Neuron (in vitro differentiated cells): ENCODE data around the gene DENND5B.

Source experiments
- H2AFZ ChIP-seq: one replicate; pipeline ENCODE4 v1.6.1; 2013; ENCODE audit warnings: low read depth, mild to moderate bottlenecking, inconsistent platforms, low read length, moderate library complexity
- H3K27me3 ChIP-seq: one replicate; pipeline ENCODE4 v1.6.1; 2013; ENCODE audit warnings: low read length; ENCODE audit not compliant: insufficient read depth
- H3K36me3 ChIP-seq: one replicate; pipeline ENCODE4 v1.6.1; 2013; ENCODE audit warnings: low read length; ENCODE audit not compliant: insufficient read depth
- H3K4me1 ChIP-seq: one replicate; pipeline ENCODE4 v1.6.1; 2013; ENCODE audit warnings: low read length; ENCODE audit not compliant: insufficient read depth
- H3K4me3 ChIP-seq: 2 replicates; pipeline ENCODE4 v1.5.1; 2013; ENCODE audit warnings: mild to moderate bottlenecking, low read length, moderate library complexity
- H3K9me3 ChIP-seq: one replicate; pipeline ENCODE4 v1.6.1; 2013; ENCODE audit warnings: low read length

The DENND5B gene

GRCh38 chr12:31525496-31526157 lies 65.3 kb downstream of the DENND5B start:
- no peaks in the 10 kb centered on the region for H3K27me3 ChIP-seq
- H3K4me3 ChIP-seq, result no peak overlapping the region
- H3K4me1 ChIP-seq, result peaks cover 6% of the 10 kb centered on the region
- H2AFZ ChIP-seq, result no peak overlapping the region
- no peaks in the 10 kb centered on the region for H3K9me3 ChIP-seq
- H3K36me3 ChIP-seq, result peaks cover 7% of the 10 kb centered on the region

- Histone ChIP-seq H3K27me3 (no peaks in the 10 kb centered on the region), H3K36me3 (peaks cover 7% of the 10 kb centered on the region), H3K9me3 (no peaks in the 10 kb centered on the region), H3K4me3 (no peak overlapping the region), H2AFZ (no peak overlapping the region), H3K4me1 (peaks cover 10% of the 10 kb centered on the region)
These were observed 66.0 kb downstream of the DENND5B start for GRCh38 chr12:31524791-31525495.

- Histone ChIP-seq H3K4me1 (peaks cover 25% of the 10 kb centered on the region), H3K27me3 (no peaks in the 10 kb centered on the region), H3K36me3 (peaks cover 7% of the 10 kb centered on the region), H3K9me3 (no peaks in the 10 kb centered on the region), H3K4me3 (no peak overlapping the region), H2AFZ (no peak overlapping the region)
These were observed 67.6 kb downstream of the DENND5B start for GRCh38 chr12:31523306-31523705.

- Histone ChIP-seq H3K27me3 (no peaks in the 10 kb centered on the region), H3K4me1 (peaks cover 32% of the 10 kb centered on the region), H3K9me3 (no peaks in the 10 kb centered on the region), H2AFZ (no peak overlapping the region), H3K4me3 (no peak overlapping the region), H3K36me3 (peaks cover 3% of the 10 kb centered on the region)
These were observed 68.3 kb downstream of the DENND5B start for GRCh38 chr12:31522607-31523006.

- H3K4me3 ChIP-seq, result no peak overlapping the region
- peaks cover 38% of the 10 kb centered on the region for H3K4me1 ChIP-seq
- H3K27me3 ChIP-seq, result no peaks in the 10 kb centered on the region
- H3K9me3 ChIP-seq, result no peaks in the 10 kb centered on the region
- no peak overlapping the region for H2AFZ ChIP-seq
- peaks cover 1% of the 10 kb centered on the region for H3K36me3 ChIP-seq
These were observed 69.0 kb downstream of the DENND5B start for GRCh38 chr12:31521964-31522363.

- Histone ChIP-seq H3K9me3 (no peaks in the 10 kb centered on the region), H3K36me3 (no peaks in the 10 kb centered on the region), H2AFZ (no peak overlapping the region), H3K4me1 (peaks cover 38% of the 10 kb centered on the region), H3K27me3 (no peaks in the 10 kb centered on the region), H3K4me3 (no peak overlapping the region)
These were observed 71.4 kb downstream of the DENND5B start for GRCh38 chr12:31519511-31519910.

GRCh38 chr12:31518680-31519227 lies 72.2 kb downstream of the DENND5B start:
- Histone ChIP-seq H3K4me3 (peak overlapping the region; percentile 13), H2AFZ (no peak overlapping the region), H3K4me1 (peaks cover 34% of the 10 kb centered on the region), H3K27me3 (no peaks in the 10 kb centered on the region), H3K36me3 (no peaks in the 10 kb centered on the region), H3K9me3 (no peaks in the 10 kb centered on the region)

GRCh38 chr12:31517994-31518393 lies 72.9 kb downstream of the DENND5B start:
- Histone ChIP-seq H3K9me3 (no peaks in the 10 kb centered on the region), H3K4me3 (no peak overlapping the region), H3K27me3 (no peaks in the 10 kb centered on the region), H2AFZ (no peak overlapping the region), H3K36me3 (no peaks in the 10 kb centered on the region), H3K4me1 (peaks cover 31% of the 10 kb centered on the region)

GRCh38 chr12:31516702-31517101 lies 74.2 kb downstream of the DENND5B start:
- Histone ChIP-seq H3K36me3 (no peaks in the 10 kb centered on the region), H2AFZ (no peak overlapping the region), H3K4me1 (peaks cover 31% of the 10 kb centered on the region), H3K4me3 (no peak overlapping the region), H3K9me3 (no peaks in the 10 kb centered on the region), H3K27me3 (no peaks in the 10 kb centered on the region)

GRCh38 chr12:31514912-31515311 lies 76.0 kb downstream of the DENND5B start:
- H3K27me3 ChIP-seq, result no peaks in the 10 kb centered on the region

GRCh38 chr12:31510034-31510433 lies 80.9 kb downstream of the DENND5B start:
- Histone ChIP-seq H3K4me1 (peaks cover 3% of the 10 kb centered on the region), H3K9me3 (peaks cover 5% of the 10 kb centered on the region), H3K4me3 (no peak overlapping the region), H3K27me3 (no peaks in the 10 kb centered on the region), H3K36me3 (no peaks in the 10 kb centered on the region), H2AFZ (no peak overlapping the region)

More at GRCh38 chr12:31514912-31515311, 76.0 kb downstream of the DENND5B start:
- Histone ChIP-seq H3K36me3 (no peaks in the 10 kb centered on the region), H3K4me3 (no peak overlapping the region), H2AFZ (no peak overlapping the region), H3K4me1 (peaks cover 28% of the 10 kb centered on the region), H3K9me3 (no peaks in the 10 kb centered on the region)

GRCh38 chr12:31508436-31509150 lies 82.3 kb downstream of the DENND5B start:
- Histone ChIP-seq H3K4me3 (no peak overlapping the region), H2AFZ (no peak overlapping the region)

GRCh38 chr12:31507966-31508365 lies 83.0 kb downstream of the DENND5B start:
- Histone ChIP-seq H3K4me1 (peaks cover 3% of the 10 kb centered on the region), H3K4me3 (no peak overlapping the region), H3K27me3 (no peaks in the 10 kb centered on the region), H3K36me3 (no peaks in the 10 kb centered on the region), H3K9me3 (peaks cover 5% of the 10 kb centered on the region), H2AFZ (no peak overlapping the region)

More at GRCh38 chr12:31508436-31509150, 82.3 kb downstream of the DENND5B start:
- Histone ChIP-seq H3K27me3 (no peaks in the 10 kb centered on the region), H3K36me3 (no peaks in the 10 kb centered on the region), H3K4me1 (peaks cover 3% of the 10 kb centered on the region), H3K9me3 (peaks cover 5% of the 10 kb centered on the region)
